ENCODE results near the gene KCNG1. TPM values are rescaled to one million over a fixed set of nuclear protein-coding genes. Genes with fewer than 3 reads are reported as not detected.

The KCNG1 gene
- total and polyA plus RNA-seq, 2 of the 13 experiments (the other 11 are each of a cell fraction or from before 2014, with no cell fraction given), result not detected

DNA sequence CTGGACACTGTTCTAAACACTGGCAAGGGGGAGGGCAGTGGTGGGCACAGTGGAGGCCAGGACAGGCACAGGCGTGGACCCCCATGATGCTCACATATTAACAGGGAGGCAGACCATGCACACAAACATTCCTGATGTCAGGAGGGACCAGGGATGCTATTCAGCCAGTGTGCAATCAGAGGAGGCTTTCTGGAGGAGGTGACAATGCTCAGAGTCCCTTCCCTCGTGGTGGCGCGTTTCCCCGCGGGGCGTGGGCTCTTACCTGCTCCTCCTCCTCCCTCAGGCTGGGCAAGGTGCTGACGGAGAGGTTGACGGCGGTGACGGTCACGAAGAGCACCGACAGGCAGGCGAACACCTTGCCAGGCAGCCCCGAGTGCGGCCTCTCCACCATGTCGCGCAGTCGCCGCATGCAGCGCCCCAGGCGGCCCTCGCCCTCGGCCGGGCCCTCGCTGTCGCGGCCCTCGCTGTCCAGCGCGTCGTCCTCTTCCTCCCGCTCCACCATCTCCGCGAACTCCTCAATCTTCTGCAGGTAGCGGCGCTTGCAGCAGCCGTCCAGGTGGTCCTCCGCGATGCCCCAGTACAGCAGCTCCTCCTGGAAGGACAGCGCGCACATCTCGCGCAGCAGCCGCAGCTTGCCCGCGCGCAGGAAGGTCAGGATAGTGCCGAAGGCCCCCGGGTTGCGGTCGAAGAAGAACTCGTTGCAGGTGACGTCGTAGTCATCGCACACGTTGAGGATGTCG lies 13.4 kb downstream of the KCNG1 start (continued):
- no peak for TF ChIP-seq GFI1 (CRISPR knock-in tag; IDR thresholded peaks at IDR 0.05; ENCODE audit: borderline replicate concordance)

GRCh38 chr20:51008718-51009117 lies 14.2 kb downstream of the KCNG1 start:
- ChIA-PET POLR2A (no interaction called here), CTCF (ENCODE audit: low intra/inter-chr PET ratio, low total read pairs) (no interaction called here)
- FAIRE-seq (no peak), ATAC-seq (no peak; the same call in 2 of the 3 replicates), DNase-seq (ENCODE audit: low spot score) (no peak)
- WGBS (ENCODE audit: low lambda C conversion rate), result 0% methylated on average over 5 of the region's 5 CpGs
- no peak overlapping the region for H3K4me3 ChIP-seq (replicated peaks in 1 of 3; ENCODE audit: insufficient read depth in 1 of 3, low read depth in 2 of 3, low read length in 3 of 3)
- H3K4me1 ChIP-seq (ENCODE audit: insufficient read depth, low read length), result no peaks in the 10 kb centered on the region
- H3K36me3 ChIP-seq (replicated peaks in 1 of 2; ENCODE audit: control insufficient read depth in 1 of 2, insufficient read depth in 2 of 2, low read length in 2 of 2), result no peaks in the 10 kb centered on the region
- no peak for TF ChIP-seq USF2 (IDR thresholded peaks at IDR 0.05; ENCODE audit: low read depth, low read length)
- no peak for TF ChIP-seq USF2 (CRISPR knock-in tag; IDR thresholded peaks at IDR 0.05; ENCODE audit: borderline replicate concordance)
- TF ChIP-seq PREB (CRISPR knock-in tag; IDR thresholded peaks at IDR 0.05), result no peak
- TF ChIP-seq THAP8 (CRISPR knock-in tag; IDR thresholded peaks at IDR 0.05; ENCODE audit: borderline replicate concordance), result no peak
- TF ChIP-seq ZNF3 (CRISPR knock-in tag; IDR thresholded peaks at IDR 0.05), result no peak
- no peak for TF ChIP-seq ISX (CRISPR knock-in tag; conservative IDR thresholded peaks at IDR 0.05)
- TF ChIP-seq POLR2G (IDR thresholded peaks at IDR 0.05; ENCODE audit: low read depth, low read length), result no peak
- no peak for TF ChIP-seq PLRG1 (conservative IDR thresholded peaks at IDR 0.05)
- no peaks in the 10 kb centered on the region for H3K9me3 ChIP-seq (ENCODE audit: low read length)
- in situ Hi-C loops (cut with HindIII; ENCODE audit: extremely low pct_ligation_motif_present, low pct_unique_long_range_greater_than_20kb) (no loop called here), intact Hi-C loops (cut with micrococcal nuclease; ENCODE audit: unreplicated experiment) (no loop called here)
- H3K27ac ChIP-seq (ENCODE audit: extremely low read length, insufficient read depth, low read length), result no peak overlapping the region
- H3K9ac ChIP-seq (ENCODE audit: insufficient read depth, low read depth, low read length), result no peak overlapping the region
- H3K79me2 ChIP-seq (ENCODE audit: insufficient read depth, low read length), result no peaks in the 10 kb centered on the region
- BruUV-seq (replicated peaks), result no TSS peak
- peaks cover 0 to 27% of the 10 kb centered on the region in 2 experiments; a peak in 4 of 5 replicates for H3K27me3 ChIP-seq (ENCODE audit: control insufficient read depth in 1 of 2, insufficient read depth in 2 of 2, low read length in 2 of 2)
- H4K20me1 ChIP-seq (ENCODE audit: insufficient read depth, low read length), result no peaks in the 10 kb centered on the region
- H2AFZ ChIP-seq (ENCODE audit: low read length), result no peak overlapping the region
- no peak overlapping the region for H3K4me2 ChIP-seq (ENCODE audit: low read depth, low read length)
